Mesothelial cell of epicardium (in vitro differentiated cells): Measurements from ENCODE around the gene KRT27. TPM values are rescaled to one million over a fixed set of nuclear protein-coding genes. Genes with fewer than 3 reads are reported as not detected.

Experiments
- DNase-seq, 2 experiments: peaks; one replicate each; pipeline ENCODE4 v3.0.0; 2021; ENCODE audit warnings: low spot score in 2 of 2; ENCODE audit not compliant: unreplicated experiment in 2 of 2
- H3K27ac Mint-ChIP-seq: 2 replicates; pipeline ENCODE4 v1.8.0; 2021; ENCODE audit warnings: mixed read lengths
- H3K27me3 Mint-ChIP-seq: 2 replicates; pipeline ENCODE4 v1.8.0; 2021; ENCODE audit warnings: low read depth, mixed read lengths
- H3K36me3 Mint-ChIP-seq: 2 replicates; pipeline ENCODE4 v1.8.0; 2021; ENCODE audit warnings: mixed read lengths
- H3K4me1 Mint-ChIP-seq: 2 replicates; pipeline ENCODE4 v1.8.0; 2021; ENCODE audit warnings: mixed read lengths
- H3K4me3 Mint-ChIP-seq: 2 replicates; pipeline ENCODE4 v1.8.0; 2021; ENCODE audit warnings: mild to moderate bottlenecking, moderate library complexity, mixed read lengths
- H3K9me3 Mint-ChIP-seq: 2 replicates; pipeline ENCODE4 v1.8.0; 2021; ENCODE audit warnings: mixed read lengths
- total RNA-seq: library from RNA; stranded (reverse); gene quantifications from 3 replicates; pipeline ENCODE4 v1.2.1, GENCODE V29; 2021
- TF ChIP-seq, protein P1 (sequence below): fragments of 200-600 bp; sonication (generic); IDR thresholded peaks from one replicate; pipeline ENCODE4 v1.5.0; 2021; ENCODE audit warnings: antibody characterized with exemption; ENCODE audit not compliant: unreplicated experiment

KRT27 gene
- total RNA-seq, 1 donor from 2014 or later, result not detected

- H3K27me3 Mint-ChIP-seq, result peaks cover 49% of the 10 kb centered on the region
- no peaks in the 10 kb centered on the region for H3K36me3 Mint-ChIP-seq
- no peak for DNase-seq
- TF ChIP-seq, protein P1, sequence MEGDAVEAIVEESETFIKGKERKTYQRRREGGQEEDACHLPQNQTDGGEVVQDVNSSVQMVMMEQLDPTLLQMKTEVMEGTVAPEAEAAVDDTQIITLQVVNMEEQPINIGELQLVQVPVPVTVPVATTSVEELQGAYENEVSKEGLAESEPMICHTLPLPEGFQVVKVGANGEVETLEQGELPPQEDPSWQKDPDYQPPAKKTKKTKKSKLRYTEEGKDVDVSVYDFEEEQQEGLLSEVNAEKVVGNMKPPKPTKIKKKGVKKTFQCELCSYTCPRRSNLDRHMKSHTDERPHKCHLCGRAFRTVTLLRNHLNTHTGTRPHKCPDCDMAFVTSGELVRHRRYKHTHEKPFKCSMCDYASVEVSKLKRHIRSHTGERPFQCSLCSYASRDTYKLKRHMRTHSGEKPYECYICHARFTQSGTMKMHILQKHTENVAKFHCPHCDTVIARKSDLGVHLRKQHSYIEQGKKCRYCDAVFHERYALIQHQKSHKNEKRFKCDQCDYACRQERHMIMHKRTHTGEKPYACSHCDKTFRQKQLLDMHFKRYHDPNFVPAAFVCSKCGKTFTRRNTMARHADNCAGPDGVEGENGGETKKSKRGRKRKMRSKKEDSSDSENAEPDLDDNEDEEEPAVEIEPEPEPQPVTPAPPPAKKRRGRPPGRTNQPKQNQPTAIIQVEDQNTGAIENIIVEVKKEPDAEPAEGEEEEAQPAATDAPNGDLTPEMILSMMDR, result no peak
- H3K4me1 Mint-ChIP-seq, result peaks cover 2% of the 10 kb centered on the region
- no peak overlapping the region for H3K27ac Mint-ChIP-seq
- H3K4me3 Mint-ChIP-seq, result no peak overlapping the region
- no peaks in the 10 kb centered on the region for H3K9me3 Mint-ChIP-seq
Observed at GRCh38 chr17:40795019-40795667, 12.8 kb upstream of the KRT27 start.

GRCh38 chr17:40794466-40794865 is 12.1 kb upstream of the KRT27 start:
- TF ChIP-seq, protein P1, result no peak
- Mint-ChIP-seq H3K4me1 (peaks cover 2% of the 10 kb centered on the region), H3K36me3 (no peaks in the 10 kb centered on the region), H3K4me3 (no peak overlapping the region), H3K9me3 (no peaks in the 10 kb centered on the region), H3K27me3 (peaks cover 46% of the 10 kb centered on the region), H3K27ac (no peak overlapping the region)
- no peak for DNase-seq

- no peak for DNase-seq
- H3K36me3 Mint-ChIP-seq, result no peaks in the 10 kb centered on the region
- TF ChIP-seq, protein P1, result no peak
- peaks cover 2% of the 10 kb centered on the region for H3K4me1 Mint-ChIP-seq
- H3K4me3 Mint-ChIP-seq, result no peak overlapping the region
- no peak overlapping the region for H3K27ac Mint-ChIP-seq
- no peaks in the 10 kb centered on the region for H3K9me3 Mint-ChIP-seq
- peaks cover 41% of the 10 kb centered on the region for H3K27me3 Mint-ChIP-seq
Observed at GRCh38 chr17:40793832-40794231, 11.5 kb upstream of the KRT27 start.

- peaks cover 27% of the 10 kb centered on the region for H3K27me3 Mint-ChIP-seq
- no peak for DNase-seq
Observed at GRCh38 chr17:40791787-40792436, 9.6 kb upstream of the KRT27 start.

GRCh38 chr17:40791111-40791510 is 8.8 kb upstream of the KRT27 start:
- peaks cover 2% of the 10 kb centered on the region for H3K4me1 Mint-ChIP-seq
- H3K36me3 Mint-ChIP-seq, result no peaks in the 10 kb centered on the region
- TF ChIP-seq, protein P1, result no peak
- H3K27me3 Mint-ChIP-seq, result peaks cover 22% of the 10 kb centered on the region
- DNase-seq, result no peak
- H3K9me3 Mint-ChIP-seq, result no peaks in the 10 kb centered on the region
- H3K4me3 Mint-ChIP-seq, result no peak overlapping the region
- no peak overlapping the region for H3K27ac Mint-ChIP-seq

More at GRCh38 chr17:40791787-40792436, 9.6 kb upstream of the KRT27 start:
- H3K9me3 Mint-ChIP-seq, result no peaks in the 10 kb centered on the region
- no peak overlapping the region for H3K27ac Mint-ChIP-seq
- no peak overlapping the region for H3K4me3 Mint-ChIP-seq
- H3K4me1 Mint-ChIP-seq, result peaks cover 2% of the 10 kb centered on the region
- TF ChIP-seq, protein P1, result peak; percentile 56
- no peaks in the 10 kb centered on the region for H3K36me3 Mint-ChIP-seq
